Stimulated activated CD8-positive, alpha-beta memory T cell treated with anti-CD3 and anti-CD28 coated beads, Interleukin-12 subunit alpha, Interleukin-12 subunit beta, amount 100 ng/mL, for 4 hours (primary cell): ENCODE data around the gene C1QC.
"Not testable (repeated sequence)": the region's sequence is repeated elsewhere in the genome, so short reads cannot be mapped to it uniquely, and the experiment has no call there.

ENCODE experiments used
- DNase-seq: peaks from one replicate; pipeline ENCODE4 v3.0.0-alpha.2; 2020; ENCODE audit warnings: low read depth

Gene C1QC

GRCh38 chr1:22651941-22652856 lies 8.8 kb downstream of the C1QC start:
- no peak for DNase-seq

- DNase-seq, result no peak
Measured at GRCh38 chr1:22652881-22653316, 9.5 kb downstream of the C1QC start, which contains the start of gene C1QB. TSS of gene C1QB (plus strand) at chr1:22653236. CDS start at chr1:22659463, 6,227 bp downstream.

GRCh38 chr1:22654692-22655091 lies 11.3 kb downstream of the C1QC start:
- no peak for DNase-seq

GRCh38 chr1:22658385-22659163 lies 15.1 kb downstream of the C1QC start:
- DNase-seq, result no peak

GRCh38 chr1:22660716-22661241 lies 17.3 kb downstream of the C1QC start:
- no peak for DNase-seq

GRCh38 chr1:22661880-22662279 lies 18.4 kb downstream of the C1QC start:
- no peak for DNase-seq

- no peak for DNase-seq
Measured at GRCh38 chr1:22662318-22662717, 18.9 kb downstream of the C1QC start.

- DNase-seq, result no peak
Measured at GRCh38 chr1:22662986-22663408, 19.6 kb downstream of the C1QC start.

GRCh38 chr1:22665752-22666151 lies 22.3 kb downstream of the C1QC start:
- DNase-seq, result no peak

GRCh38 chr1:22666412-22666811 lies 23.0 kb downstream of the C1QC start:
- DNase-seq, result no peak

- not testable (repeated sequence) for DNase-seq
Measured at GRCh38 chr1:22668840-22669239, 25.4 kb downstream of the C1QC start.

GRCh38 chr1:22670352-22670975 lies 27.0 kb downstream of the C1QC start:
- DNase-seq, result no peak

GRCh38 chr1:22671999-22672398 lies 28.6 kb downstream of the C1QC start:
- no peak for DNase-seq

GRCh38 chr1:22673486-22674409 lies 30.3 kb downstream of the C1QC start:
- DNase-seq, result no peak

GRCh38 chr1:22674410-22674749 lies 30.9 kb downstream of the C1QC start:
- no peak for DNase-seq

- not testable (repeated sequence) for DNase-seq
Measured at GRCh38 chr1:22676151-22676550, 32.7 kb downstream of the C1QC start.

GRCh38 chr1:22676916-22677583 lies 33.6 kb downstream of the C1QC start:
- no peak for DNase-seq

GRCh38 chr1:22677931-22678896 lies 34.8 kb downstream of the C1QC start:
- DNase-seq, result no peak

- DNase-seq, result no peak
Measured at GRCh38 chr1:22680726-22681125, 37.3 kb downstream of the C1QC start.
